GM23248 (cell line): ENCODE results near the gene TPRG1L. TPM values are rescaled to one million over a fixed set of nuclear protein-coding genes. Genes with fewer than 3 reads are reported as not detected.

Experiments used
- DNase-seq: peaks from one replicate; pipeline ENCODE4 v3.0.0-alpha.2; 2015
- H2AFZ ChIP-seq: fragments of 200-600 bp; sonication (generic); 2 replicates; pipeline ENCODE4 v1.6.1; 2016; ENCODE audit warnings: antibody characterized with exemption
- H3F3A ChIP-seq: fragments of 200-600 bp; sonication (generic); 2 replicates; pipeline ENCODE4 v1.6.1; 2016; ENCODE audit warnings: mild to moderate bottlenecking, antibody characterized with exemption, mixed run types; ENCODE audit not compliant: insufficient read depth
- H3K27ac ChIP-seq: fragments of 200-600 bp; sonication (generic); 2 replicates; pipeline ENCODE4 v1.5.1; 2016; ENCODE audit warnings: mild to moderate bottlenecking
- H3K27me3 ChIP-seq: fragments of 200-600 bp; sonication (generic); replicated peaks from 2 replicates; pipeline ENCODE4 v1.6.1; 2016; ENCODE audit warnings: mild to moderate bottlenecking; ENCODE audit not compliant: insufficient read depth
- H3K36me3 ChIP-seq: fragments of 200-600 bp; sonication (generic); 2 replicates; pipeline ENCODE4 v1.6.1; 2016; ENCODE audit warnings: low read depth, mild to moderate bottlenecking
- H3K4me1 ChIP-seq: fragments of 200-600 bp; sonication (generic); 2 replicates; pipeline ENCODE4 v1.6.1; 2016; ENCODE audit warnings: mild to moderate bottlenecking; ENCODE audit not compliant: insufficient read depth
- H3K4me2 ChIP-seq: fragments of 200-600 bp; sonication (generic); one replicate; pipeline ENCODE4 v1.6.1; 2016; ENCODE audit warnings: mild to moderate bottlenecking; ENCODE audit not compliant: unreplicated experiment
- H3K4me3 ChIP-seq: fragments of 200-600 bp; sonication (generic); 2 replicates; pipeline ENCODE4 v1.5.1; 2016; ENCODE audit warnings: mild to moderate bottlenecking
- H3K79me2 ChIP-seq: fragments of 200-600 bp; sonication (generic); 2 replicates; pipeline ENCODE4 v1.6.1; 2016; ENCODE audit warnings: mild to moderate bottlenecking; ENCODE audit not compliant: insufficient read depth
- H3K9ac ChIP-seq: fragments of 200-600 bp; sonication (generic); 2 replicates; pipeline ENCODE4 v1.6.1; 2016; ENCODE audit warnings: mild to moderate bottlenecking
- H3K9me2 ChIP-seq: fragments of 200-600 bp; sonication (generic); 2 replicates; pipeline ENCODE4 v1.6.1; 2016; ENCODE audit warnings: mixed run types, mild to moderate bottlenecking, moderate library complexity; ENCODE audit not compliant: insufficient read depth
- H3K9me3 ChIP-seq: fragments of 200-600 bp; sonication (generic); one replicate; pipeline ENCODE4 v1.6.1; 2017; ENCODE audit warnings: low read depth
- H4K20me1 ChIP-seq: fragments of 200-600 bp; sonication (generic); 2 replicates; pipeline ENCODE4 v1.6.0; 2016; ENCODE audit not compliant: insufficient read depth
- EZH2 ChIP-seq: fragments of 200-600 bp; sonication (generic); IDR thresholded peaks from 2 replicates; pipeline ENCODE4 v1.6.1; 2018; ENCODE audit warnings: antibody characterized with exemption, mild to moderate bottlenecking; ENCODE audit not compliant: insufficient read depth, poor library complexity, severe bottlenecking
- EZH2phosphoT487 ChIP-seq: fragments of 200-600 bp; sonication (generic); IDR thresholded peaks from 2 replicates; pipeline ENCODE4 v1.6.1; 2018; ENCODE audit warnings: antibody characterized with exemption, moderate library complexity, mild to moderate bottlenecking, low read depth; ENCODE audit not compliant: insufficient read depth
- WGBS, 2 experiments: methylation state at CpG; one replicate each; pipeline ENCODE4 v1.1.6; 2015 to 2017; ENCODE audit warnings: low lambda C conversion rate in 2 of 2, low coverage in 1 of 2; ENCODE audit errors: missing lambda C conversion rate in 2 of 2; 5-methylcytosine and 5-hydroxymethylcytosine counted together
- in situ Hi-C: fragments of 300-500 bp; cut with MboI; formaldehyde crosslinking; loops from 2 replicates; pipeline ENCODE4 v1.15.0; 2020
- polyA plus RNA-seq: library from polyadenylated mRNA; unstranded; fragments of >200 nt; fragmentation: Nextera tagmentation; extraction: Ambion mirVana; gene quantifications from 2 replicates; pipeline ENCODE4 v1.2.1, GENCODE V29; 2016
- total RNA-seq: library from RNA; depleted of rRNA; stranded (reverse); fragments of >200 nt; shearing (Covaris generic); gene quantifications from 2 replicates; pipeline ENCODE4 v1.2.3, GENCODE V29; 2014

Gene TPRG1L
- total and polyA plus RNA-seq, 2 experiments from 2014 or later: 30.7 to 30.9 TPM

DNA sequence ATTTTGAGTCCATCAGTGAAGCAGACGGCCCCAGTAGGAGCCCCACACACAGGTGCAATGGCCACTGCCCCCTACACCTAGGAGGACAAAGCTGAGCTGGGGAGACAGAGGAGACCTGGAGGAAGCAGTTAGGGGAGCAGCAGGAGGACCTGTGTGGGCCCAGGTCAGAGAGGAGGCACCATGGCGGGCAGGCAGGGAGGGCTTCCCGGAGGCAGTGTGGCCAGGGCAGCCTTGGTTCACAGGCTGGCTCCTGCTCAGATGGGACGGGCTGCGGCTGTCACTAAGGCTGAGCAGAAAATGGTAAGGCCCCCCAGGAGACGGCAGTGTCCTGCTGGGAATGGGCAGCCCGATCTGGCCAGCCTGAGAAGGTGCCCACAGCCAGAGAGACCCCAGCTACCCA, 28.9 kb upstream of the TPRG1L start:
- no peak overlapping the region for H3K4me3 ChIP-seq
- H3F3A ChIP-seq: no peaks in the 10 kb centered on the region
- H3K36me3 ChIP-seq: no peaks in the 10 kb centered on the region
- H3K9me2 ChIP-seq: no peaks in the 10 kb centered on the region
- TF ChIP-seq EZH2: no peak
- TF ChIP-seq EZH2phosphoT487: no peak
- no peaks in the 10 kb centered on the region for H3K4me1 ChIP-seq
- no peaks in the 10 kb centered on the region for H3K27me3 ChIP-seq
- no peak overlapping the region for H3K4me2 ChIP-seq
- H4K20me1 ChIP-seq: no peaks in the 10 kb centered on the region
- in situ Hi-C loops: no loop called here
- no peaks in the 10 kb centered on the region for H3K79me2 ChIP-seq
- no peak overlapping the region for H3K9ac ChIP-seq
- DNase-seq: no peak
- H2AFZ ChIP-seq: no peak overlapping the region
- no peaks in the 10 kb centered on the region for H3K9me3 ChIP-seq
- 52 to 57% methylated on average over 6 of the region's 7 CpGs for WGBS, 2 experiments
- H3K27ac ChIP-seq: no peak overlapping the region

DNA sequence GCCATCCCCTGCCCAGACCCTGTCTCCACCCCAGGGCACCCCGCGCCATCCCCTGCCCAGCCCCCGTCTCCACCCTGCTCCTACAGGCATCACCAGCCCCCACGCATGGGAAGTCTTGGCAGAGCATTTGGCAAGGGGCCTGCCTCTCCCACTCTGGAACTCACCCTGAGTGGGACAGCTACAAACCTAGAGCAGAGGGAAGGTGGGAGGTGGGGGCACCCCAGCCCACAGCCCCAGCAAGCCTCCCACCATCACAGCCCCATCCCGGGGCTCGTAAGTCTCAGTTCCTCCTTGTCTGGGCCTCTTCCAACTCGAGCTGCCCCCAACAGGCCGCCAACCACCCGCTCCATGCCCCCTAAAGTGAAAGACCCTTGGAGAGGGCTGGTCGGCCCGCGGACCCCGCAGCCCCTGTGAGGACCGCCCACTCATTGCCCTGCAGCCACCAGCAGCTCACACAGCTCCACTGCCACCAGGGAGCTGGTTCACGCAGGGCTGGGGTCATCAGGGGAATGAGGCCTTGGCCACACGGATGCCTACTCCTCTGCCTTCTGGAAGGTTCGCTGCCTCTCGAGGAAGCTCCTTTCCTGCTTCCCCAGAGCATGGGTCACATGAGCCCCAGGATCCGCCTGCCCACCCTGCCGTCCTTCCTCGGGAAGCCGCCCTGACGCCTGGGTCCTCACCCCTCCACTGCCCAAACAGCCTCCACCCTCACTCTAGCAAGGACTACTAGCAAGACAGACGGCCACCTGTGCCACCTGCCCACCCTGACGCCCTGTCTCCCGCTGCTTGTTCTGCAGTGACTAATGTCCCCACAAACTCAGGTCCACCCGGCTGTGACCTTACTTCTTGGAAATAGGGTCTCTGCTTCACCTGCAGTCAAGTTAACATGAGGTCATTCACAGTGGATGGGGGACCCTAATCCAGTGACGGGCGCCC, 27.9 kb upstream of the TPRG1L start:
- Histone ChIP-seq H4K20me1 (no peaks in the 10 kb centered on the region), H3K27me3 (no peaks in the 10 kb centered on the region), H3F3A (no peaks in the 10 kb centered on the region), H3K4me1 (no peaks in the 10 kb centered on the region), H3K4me2 (no peak overlapping the region), H3K79me2 (no peaks in the 10 kb centered on the region), H3K27ac (no peak overlapping the region), H3K4me3 (no peak overlapping the region), H2AFZ (no peak overlapping the region), H3K9ac (no peak overlapping the region), H3K9me3 (no peaks in the 10 kb centered on the region), H3K36me3 (no peaks in the 10 kb centered on the region), H3K9me2 (no peaks in the 10 kb centered on the region)
- in situ Hi-C loops: no loop called here
- TF ChIP-seq EZH2 (no peak), EZH2phosphoT487 (no peak)
- WGBS, 2 experiments: 72 to 73% methylated on average over 23 to 29 of the region's 29 CpGs
- no peak for DNase-seq

DNA sequence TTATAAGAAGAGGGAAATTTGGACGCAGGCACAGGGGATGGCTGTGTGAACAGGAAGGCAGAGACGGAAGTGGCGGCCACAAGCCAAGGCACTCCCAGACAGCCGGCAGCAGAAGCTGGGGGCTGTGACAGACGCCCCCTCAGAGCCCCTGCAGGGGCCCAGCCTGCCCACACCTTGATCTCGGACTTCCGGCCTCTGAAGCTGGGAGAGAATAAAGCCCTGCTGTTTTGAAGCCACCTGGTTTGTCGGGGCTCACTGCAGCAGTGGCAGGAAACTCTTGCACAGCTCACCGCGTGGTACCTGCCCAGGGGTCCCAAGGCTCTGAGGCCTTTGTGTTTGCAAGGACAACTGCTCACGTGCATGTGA, 27.2 kb upstream of the TPRG1L start:
- H3F3A ChIP-seq: no peaks in the 10 kb centered on the region
- H3K27ac ChIP-seq: no peak overlapping the region
- no peaks in the 10 kb centered on the region for H4K20me1 ChIP-seq
- H3K36me3 ChIP-seq: no peaks in the 10 kb centered on the region
- in situ Hi-C loops: no loop called here
- H3K4me1 ChIP-seq: no peaks in the 10 kb centered on the region
- no peak overlapping the region for H3K9ac ChIP-seq
- no peaks in the 10 kb centered on the region for H3K79me2 ChIP-seq
- H3K9me2 ChIP-seq: no peaks in the 10 kb centered on the region
- TF ChIP-seq EZH2phosphoT487 (no peak), EZH2 (no peak)
- H3K9me3 ChIP-seq: no peaks in the 10 kb centered on the region
- 72 to 74% methylated on average over 11 of the region's 11 CpGs for WGBS, 2 experiments
- no peak overlapping the region for H3K4me3 ChIP-seq
- no peaks in the 10 kb centered on the region for H3K27me3 ChIP-seq
- no peak for DNase-seq
- H2AFZ ChIP-seq: no peak overlapping the region
- no peak overlapping the region for H3K4me2 ChIP-seq

DNA sequence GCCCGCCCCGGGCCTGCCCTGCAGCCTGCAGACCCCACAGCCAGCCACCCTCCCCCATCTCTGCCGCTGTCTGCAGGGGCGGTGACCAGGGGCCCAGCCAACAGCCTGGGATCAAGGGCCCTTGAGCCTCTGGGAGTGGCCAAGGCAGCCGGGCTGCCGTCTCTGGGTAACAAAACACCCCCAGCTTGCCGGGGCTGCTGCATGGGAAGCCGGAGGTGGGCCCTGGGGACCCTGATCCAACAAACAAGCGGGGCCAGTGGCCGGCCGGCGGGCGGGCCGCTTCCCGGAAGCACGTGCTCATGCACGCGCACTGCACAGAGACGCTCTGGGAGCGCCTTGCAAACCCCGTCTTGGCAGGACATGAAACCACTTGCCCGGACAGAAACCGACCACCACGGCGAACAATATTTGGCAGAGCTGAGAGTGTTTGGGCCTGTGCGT, 26.7 kb upstream of the TPRG1L start:
- H3F3A ChIP-seq: no peaks in the 10 kb centered on the region
- DNase-seq: no peak
- H3K4me2 ChIP-seq: no peak overlapping the region
- no peaks in the 10 kb centered on the region for H4K20me1 ChIP-seq
- H3K9me3 ChIP-seq: no peaks in the 10 kb centered on the region
- no peak overlapping the region for H3K27ac ChIP-seq
- no peaks in the 10 kb centered on the region for H3K79me2 ChIP-seq
- no peaks in the 10 kb centered on the region for H3K9me2 ChIP-seq
- WGBS, 2 experiments: 81 to 84% methylated on average over 17 to 26 of the region's 26 CpGs
- H3K27me3 ChIP-seq: no peaks in the 10 kb centered on the region
- no peaks in the 10 kb centered on the region for H3K4me1 ChIP-seq
- no peaks in the 10 kb centered on the region for H3K36me3 ChIP-seq
- no peak overlapping the region for H3K4me3 ChIP-seq
- H3K9ac ChIP-seq: no peak overlapping the region
- in situ Hi-C loops: no loop called here
- TF ChIP-seq EZH2phosphoT487 (no peak), EZH2 (no peak)
- H2AFZ ChIP-seq: no peak overlapping the region
